C4-2B (cell line): ENCODE data around the gene POLR1B.

ENCODE experiments used
- CTCF ChIP-seq: fragments of 450-650 bp; conservative IDR thresholded peaks from 2 replicates; pipeline ENCODE4 v1.5.1; 2017; ENCODE audit warnings: mild to moderate bottlenecking
- ZFX ChIP-seq: fragments of 450-650 bp; IDR thresholded peaks from 2 replicates; pipeline ENCODE4 v1.6.1; 2017

- TF ChIP-seq CTCF (no peak), ZFX (no peak)
Measured at GRCh38 chr2:112605926-112606325, 63.7 kb downstream of the POLR1B start.
